Effector CD4-positive, alpha-beta T cell (primary cell): ENCODE results near the gene UBE4B.
"Not testable (repeated sequence)": the region's sequence is repeated elsewhere in the genome, so short reads cannot be mapped to it uniquely, and the experiment has no call there.

ENCODE experiments used
- DNase-seq: peaks from one replicate; pipeline ENCODE4 v3.0.0-alpha.2; 2020

The UBE4B gene

DNA sequence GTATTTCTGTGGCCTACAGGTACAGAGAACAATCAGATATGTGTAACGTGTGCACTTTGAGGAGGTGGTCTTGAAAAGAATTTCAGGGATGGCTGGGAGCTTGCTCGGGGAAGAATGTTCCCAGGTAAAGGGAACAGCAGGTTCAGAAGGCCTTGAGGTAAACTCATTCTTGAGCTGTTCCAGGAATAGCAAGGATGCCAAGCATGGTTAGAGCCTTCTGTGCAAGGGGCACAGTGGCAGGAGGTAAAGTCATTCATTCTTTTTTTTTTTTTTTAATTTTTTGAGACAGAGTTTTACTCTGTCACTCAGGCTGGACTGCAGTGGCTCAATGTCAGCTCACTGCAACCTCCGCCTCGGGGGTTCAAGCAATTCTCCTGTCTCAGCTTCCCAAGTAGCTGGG lies 10.0 kb downstream of the UBE4B start:
- DNase-seq, result no peak

GRCh38 chr1:10045480-10046355 lies 13.0 kb downstream of the UBE4B start:
- no peak for DNase-seq

- no peak for DNase-seq
These were observed 13.8 kb downstream of the UBE4B start for GRCh38 chr1:10046356-10047085.

GRCh38 chr1:10048601-10049000 lies 15.8 kb downstream of the UBE4B start:
- no peak for DNase-seq

- no peak for DNase-seq
These were observed 17.9 kb downstream of the UBE4B start for GRCh38 chr1:10050611-10051010.

DNA sequence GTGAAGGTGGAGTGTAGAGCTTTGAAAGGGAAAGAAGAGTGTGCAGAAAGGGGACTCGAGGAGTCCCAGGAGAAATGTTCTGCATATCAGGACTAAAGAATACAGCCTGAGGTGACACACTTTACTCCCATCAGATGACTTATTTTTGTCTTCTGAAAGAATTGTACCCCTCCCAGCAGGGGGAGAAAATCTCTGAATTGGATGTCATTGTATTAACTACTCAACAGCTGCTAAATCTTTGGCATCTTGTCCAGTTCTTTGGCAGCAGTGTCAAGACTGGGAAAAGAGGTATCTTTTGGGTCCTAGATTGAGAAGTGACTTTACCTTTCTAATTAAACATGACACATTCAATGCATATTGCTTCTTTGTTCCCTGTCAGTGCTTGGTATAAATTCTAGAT lies 18.9 kb downstream of the UBE4B start:
- DNase-seq, result no peak

GRCh38 chr1:10052347-10052746 lies 19.6 kb downstream of the UBE4B start:
- no peak for DNase-seq

DNA sequence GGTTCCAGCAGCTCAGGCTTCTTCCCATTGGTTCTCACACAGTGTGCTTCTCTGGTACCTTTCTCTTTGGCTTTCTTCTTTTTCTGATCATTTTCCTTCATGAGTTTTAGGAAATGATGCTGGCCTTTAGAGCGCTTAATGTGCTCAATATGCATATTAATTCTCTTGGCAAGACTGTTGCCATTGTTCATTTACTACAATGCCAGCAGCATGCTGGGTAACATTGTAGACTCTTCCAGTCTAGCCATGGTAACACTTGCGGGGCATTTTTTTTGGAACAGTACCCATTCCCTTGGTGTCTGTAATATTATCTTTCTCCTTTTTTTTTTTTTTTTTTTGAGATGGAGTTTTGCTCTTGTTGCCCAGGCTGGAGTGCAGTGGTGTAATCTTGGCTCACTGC lies 21.7 kb downstream of the UBE4B start:
- no peak for DNase-seq

DNA sequence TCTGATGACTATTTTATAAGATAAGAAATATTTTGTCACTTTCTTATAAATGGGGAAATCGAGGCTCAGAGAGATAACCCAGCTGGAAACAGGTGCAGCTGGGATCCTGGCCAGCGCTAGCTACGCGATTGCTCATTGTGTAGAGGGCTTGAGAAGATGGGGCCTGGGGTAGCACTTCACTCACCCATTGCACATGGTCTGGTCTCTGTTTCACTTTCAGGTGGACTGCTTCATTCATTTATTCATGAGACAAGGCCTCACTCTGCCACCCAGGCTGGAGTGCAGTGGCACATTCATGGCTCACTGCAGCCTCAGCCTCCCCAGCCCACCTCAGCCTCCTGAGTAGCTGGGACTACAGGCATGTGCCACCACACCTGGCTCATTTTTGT lies 23.8 kb downstream of the UBE4B start:
- DNase-seq, result no peak

DNA sequence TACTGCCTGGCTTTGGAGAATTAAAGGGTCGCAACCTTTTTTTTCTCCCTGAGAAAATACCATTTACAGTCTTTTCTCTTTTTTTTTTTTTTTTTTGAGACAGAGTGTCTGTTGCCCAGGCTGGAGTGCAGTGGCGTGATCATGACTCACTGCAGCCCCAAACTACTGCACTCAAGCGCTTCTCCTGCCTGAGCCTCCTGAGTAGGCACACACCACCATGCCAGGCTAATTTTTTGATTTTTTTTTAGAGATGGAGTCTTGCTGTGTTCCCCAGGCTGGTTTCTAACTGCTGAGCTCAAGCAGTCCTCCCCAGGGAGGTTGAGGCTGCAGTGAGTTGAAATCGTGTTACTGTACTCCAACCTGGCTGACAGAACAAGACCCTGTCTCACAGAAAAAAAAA lies 24.6 kb downstream of the UBE4B start:
- no peak for DNase-seq

DNA sequence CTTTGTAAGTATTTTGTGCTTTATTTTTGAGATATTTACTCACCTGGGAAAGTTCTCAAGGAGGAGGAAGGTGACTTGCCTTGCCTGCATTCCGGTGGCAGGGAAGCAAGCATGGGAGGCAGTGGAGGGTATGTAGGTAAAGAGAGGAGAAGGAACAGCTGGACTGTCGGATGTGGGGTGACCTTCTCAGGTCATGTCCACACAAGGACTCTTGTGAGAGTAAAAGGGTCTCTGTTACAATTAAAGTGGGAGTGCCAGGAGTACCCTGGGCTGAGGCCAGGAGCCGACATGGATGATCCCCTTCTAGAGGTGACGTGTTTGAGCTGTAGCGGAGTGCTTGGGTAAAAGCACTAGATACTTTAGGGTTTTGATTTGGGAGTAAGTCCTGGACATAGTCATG lies 25.0 kb downstream of the UBE4B start:
- DNase-seq, result no peak

- DNase-seq, result no peak
These were observed 26.6 kb downstream of the UBE4B start for GRCh38 chr1:10059342-10059718.

- no peak for DNase-seq
These were observed 27.7 kb downstream of the UBE4B start for GRCh38 chr1:10060311-10061100.

- DNase-seq, result no peak
These were observed 28.5 kb downstream of the UBE4B start for GRCh38 chr1:10061276-10061675.

- DNase-seq, result no peak
These were observed 31.1 kb downstream of the UBE4B start for GRCh38 chr1:10063878-10064277.

- DNase-seq, result no peak
These were observed 31.9 kb downstream of the UBE4B start for GRCh38 chr1:10064416-10065343.

DNA sequence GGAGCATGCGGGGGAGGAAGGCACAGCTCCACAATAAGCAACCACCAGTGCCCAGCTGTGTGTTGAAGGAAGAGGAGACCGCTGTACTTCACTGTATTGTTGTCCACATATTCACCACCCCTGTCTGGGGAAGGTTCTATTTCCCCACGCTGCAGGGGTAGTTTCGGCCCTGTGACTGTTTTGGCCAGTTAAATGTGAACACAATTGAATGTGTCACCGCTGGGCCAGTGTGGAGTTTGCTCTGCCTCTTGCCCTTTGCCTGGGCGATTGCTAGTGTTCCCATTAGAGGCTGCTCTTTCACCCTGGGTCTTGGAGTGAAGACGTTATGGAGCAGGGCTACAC lies 32.6 kb downstream of the UBE4B start:
- no peak for DNase-seq

- no peak for DNase-seq
These were observed 33.0 kb downstream of the UBE4B start for GRCh38 chr1:10065760-10066159.

- no peak for DNase-seq
These were observed 36.0 kb downstream of the UBE4B start for GRCh38 chr1:10068605-10069294.

GRCh38 chr1:10070206-10070605 lies 37.4 kb downstream of the UBE4B start:
- DNase-seq, result no peak

DNA sequence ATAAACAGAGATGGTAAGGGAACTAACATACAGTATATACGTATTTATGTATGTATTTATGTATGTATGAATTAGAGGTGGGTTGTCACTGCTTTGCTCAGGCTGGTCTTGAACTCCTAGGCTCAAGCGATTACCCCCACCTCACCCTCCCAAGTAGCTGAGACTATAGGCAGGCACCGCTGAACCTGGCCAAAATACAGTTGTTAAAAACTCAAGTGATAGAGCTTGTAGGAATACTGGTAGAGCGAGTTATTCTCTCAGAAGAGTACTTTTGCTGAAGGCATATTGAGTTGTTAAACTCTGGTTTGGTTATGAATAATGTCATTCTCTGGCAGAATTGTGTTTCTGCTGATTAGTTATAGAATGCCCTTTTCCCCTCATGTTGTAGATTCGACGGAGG lies 38.9 kb downstream of the UBE4B start:
- DNase-seq, result no peak

GRCh38 chr1:10073371-10073770 lies 40.6 kb downstream of the UBE4B start:
- not testable (repeated sequence) for DNase-seq
